TTC549 (cell line): ENCODE data around the gene CNPY3.
"Not testable (repeated sequence)": the region's sequence is repeated elsewhere in the genome, so short reads cannot be mapped to it uniquely, and the experiment has no call there.

Experiments used
- FAIRE-seq: peaks from 2 replicates; lab custom pipeline; 2012; peaks lifted over from hg19 to GRCh38; lab: Jason Lieb, UNC

The CNPY3 gene

GRCh38 chr6:42928986-42929820 is at the start of gene CNPY3:
CNPY3 (plus strand) TSS chr6:42929480; CDS start chr6:42929571, 91 bp downstream.
- FAIRE-seq, result peak; percentile 91

- not testable (repeated sequence) for FAIRE-seq
Measured at GRCh38 chr6:42880240-42880817, 49.0 kb upstream of the CNPY3 start.

GRCh38 chr6:42880871-42881270 is 48.4 kb upstream of the CNPY3 start:
- FAIRE-seq, result not testable (repeated sequence)

DNA sequence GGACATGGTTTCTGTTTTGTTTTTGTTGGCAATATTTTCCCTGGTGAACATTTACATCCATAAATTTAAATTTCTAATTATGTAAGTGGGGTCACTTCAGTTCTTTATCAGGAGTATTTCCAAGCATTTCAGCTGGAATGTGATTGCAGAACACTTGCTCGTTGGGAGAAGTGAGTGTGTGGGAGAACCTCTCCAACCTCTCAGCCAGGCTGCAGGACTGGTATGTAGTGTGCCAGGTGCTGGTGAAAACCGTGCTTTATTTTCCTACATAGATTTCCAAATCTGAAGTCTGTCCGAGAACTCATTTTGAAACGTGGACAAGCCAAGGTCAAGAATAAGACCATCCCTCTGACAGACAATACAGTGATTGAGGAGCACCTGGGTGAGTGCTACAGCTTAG is 43.6 kb upstream of the CNPY3 start:
- FAIRE-seq, result no peak

GRCh38 chr6:42888201-42888600 is 41.1 kb upstream of the CNPY3 start:
- FAIRE-seq, result not testable (repeated sequence)

- FAIRE-seq, result no peak
Measured at GRCh38 chr6:42889815-42890214, 39.5 kb upstream of the CNPY3 start.

DNA sequence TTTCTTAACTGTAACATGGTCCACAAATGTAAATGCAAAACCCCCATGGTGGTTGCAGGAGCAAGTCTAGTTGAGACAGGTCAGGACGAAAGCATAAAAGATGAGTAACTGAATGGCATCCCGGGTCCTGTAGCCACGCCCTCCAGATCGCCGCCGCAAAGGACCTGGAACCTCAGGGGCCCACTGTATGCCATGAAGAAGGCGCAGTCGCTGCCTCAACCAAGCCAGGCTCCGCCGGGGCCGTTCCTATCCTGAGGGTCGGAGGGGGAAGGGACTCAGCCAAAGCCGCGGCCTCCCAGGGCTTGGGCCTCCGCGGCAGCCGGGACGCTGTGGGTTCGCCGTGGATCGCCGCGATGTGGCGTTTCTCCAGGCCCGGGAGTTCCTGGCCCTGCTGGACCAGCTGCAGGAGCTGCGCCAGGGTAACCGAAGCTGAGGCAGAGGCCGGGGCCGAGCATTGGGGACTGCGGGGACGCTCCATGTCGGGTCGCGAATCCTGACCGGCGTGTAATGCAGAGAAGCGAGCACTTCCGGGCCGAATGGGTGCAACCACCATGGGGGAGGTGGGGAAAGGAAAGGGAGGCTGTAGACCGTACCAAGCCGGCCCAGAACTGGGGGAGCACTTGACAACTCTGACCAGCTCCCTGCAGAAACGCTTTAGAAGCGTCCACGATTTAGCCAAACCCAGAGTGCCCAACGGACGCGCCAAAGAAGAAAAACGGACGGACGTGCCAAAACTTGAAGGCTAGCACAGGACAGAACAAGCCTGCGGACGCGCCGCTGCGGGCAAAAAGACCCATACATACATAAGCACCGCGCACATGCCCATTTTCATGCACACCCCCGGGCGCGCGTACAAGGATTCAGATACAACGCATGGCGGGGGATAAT is 38.7 kb upstream of the CNPY3 start:
- FAIRE-seq, result no peak

DNA sequence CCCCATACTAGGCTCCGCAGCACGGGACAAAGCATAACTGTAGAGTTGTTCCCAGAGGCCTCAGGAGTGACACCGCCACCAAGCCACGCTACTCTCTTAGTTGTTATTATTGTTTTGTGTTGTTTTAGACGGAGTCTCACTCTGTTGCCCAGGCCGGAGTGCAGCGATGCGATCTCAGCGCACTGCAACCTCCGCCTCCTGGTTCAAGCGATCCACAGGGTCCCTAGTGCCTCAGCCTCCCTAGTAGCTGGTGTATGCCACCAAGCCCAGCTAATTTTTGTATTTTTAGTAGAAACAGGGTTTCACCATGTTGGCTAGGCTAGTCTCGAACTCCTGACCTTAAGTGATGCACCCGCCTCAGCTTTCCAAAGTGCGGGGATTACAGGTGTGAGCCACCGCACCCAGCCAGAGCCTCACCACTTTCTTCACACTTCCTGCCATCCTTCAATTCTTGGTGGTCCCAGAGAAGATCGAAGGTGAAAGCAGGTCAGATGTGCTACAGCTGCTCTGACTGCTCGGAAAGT is 38.0 kb upstream of the CNPY3 start:
- no peak for FAIRE-seq

GRCh38 chr6:42894041-42894828 is 35.0 kb upstream of the CNPY3 start:
- FAIRE-seq, result not testable (repeated sequence)

- FAIRE-seq, result no peak
Measured at GRCh38 chr6:42896178-42896719, 33.0 kb upstream of the CNPY3 start.

GRCh38 chr6:42898891-42899361 is 30.4 kb upstream of the CNPY3 start:
- FAIRE-seq, result peak; percentile 36

DNA sequence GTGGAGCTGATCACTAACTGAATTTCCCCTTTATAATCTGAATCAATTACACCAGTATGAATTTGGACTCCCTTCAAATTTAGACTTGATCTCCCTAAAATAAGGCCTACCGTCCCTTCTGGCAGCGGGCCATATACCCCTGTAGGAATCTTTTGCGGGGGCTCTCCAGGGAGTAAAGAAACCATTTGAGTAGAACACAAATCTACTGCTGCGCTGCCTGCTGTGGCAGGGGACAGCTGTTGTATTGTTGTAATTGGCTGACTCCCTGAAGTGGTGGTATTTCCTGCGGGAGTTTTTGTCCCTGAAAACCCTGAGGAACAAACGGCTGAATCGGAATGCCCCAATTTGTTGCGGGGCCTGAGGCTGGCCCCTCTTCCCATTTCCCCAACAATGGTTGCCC is 29.4 kb upstream of the CNPY3 start:
- FAIRE-seq, result no peak

- FAIRE-seq, result no peak
Measured at GRCh38 chr6:42901538-42901957, 27.7 kb upstream of the CNPY3 start.

DNA sequence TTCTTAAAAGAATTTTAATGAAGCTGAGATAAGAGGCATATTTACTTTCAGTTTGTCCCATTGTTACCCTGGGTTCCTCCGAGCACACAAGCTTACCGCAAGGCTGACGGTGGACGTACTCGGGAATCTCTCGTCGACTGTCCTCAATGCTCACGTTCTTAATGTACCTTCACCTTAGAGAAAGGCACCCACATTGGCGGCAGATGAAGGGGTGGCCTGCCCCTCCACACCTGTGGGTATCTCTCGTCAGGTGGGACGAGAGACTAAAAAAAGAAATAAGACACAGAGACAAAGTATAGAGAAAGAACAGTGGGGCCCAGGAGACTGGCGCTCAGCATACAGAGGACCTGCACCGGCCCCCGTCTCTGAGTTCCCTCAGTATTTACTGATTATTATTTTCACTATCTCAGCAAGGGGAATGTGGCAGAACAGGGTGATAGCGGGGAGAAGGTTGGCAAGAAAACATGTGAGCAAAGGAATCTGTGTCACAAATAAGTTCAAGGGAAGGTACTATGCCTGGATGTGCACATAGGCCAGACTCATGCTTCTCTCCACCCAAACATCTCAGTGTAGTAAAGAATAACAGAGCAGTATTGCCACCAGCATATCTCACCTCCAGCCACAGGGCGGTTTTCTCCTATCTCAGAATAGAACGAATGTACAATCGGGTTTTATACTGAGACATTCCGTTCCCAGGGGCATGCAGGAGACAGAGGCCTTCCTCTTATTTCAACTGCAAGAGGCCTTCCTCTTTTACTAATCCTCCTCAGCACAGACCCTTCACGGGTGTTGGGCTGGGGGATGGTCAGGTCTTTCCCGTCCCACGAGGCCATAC is 26.6 kb upstream of the CNPY3 start:
- FAIRE-seq, result not testable (repeated sequence)

- no peak for FAIRE-seq
Measured at GRCh38 chr6:42904467-42904866, 24.8 kb upstream of the CNPY3 start.

- no peak for FAIRE-seq
Measured at GRCh38 chr6:42907336-42907735, 21.9 kb upstream of the CNPY3 start.

- no peak for FAIRE-seq
Measured at GRCh38 chr6:42909835-42910234, 19.4 kb upstream of the CNPY3 start.

DNA sequence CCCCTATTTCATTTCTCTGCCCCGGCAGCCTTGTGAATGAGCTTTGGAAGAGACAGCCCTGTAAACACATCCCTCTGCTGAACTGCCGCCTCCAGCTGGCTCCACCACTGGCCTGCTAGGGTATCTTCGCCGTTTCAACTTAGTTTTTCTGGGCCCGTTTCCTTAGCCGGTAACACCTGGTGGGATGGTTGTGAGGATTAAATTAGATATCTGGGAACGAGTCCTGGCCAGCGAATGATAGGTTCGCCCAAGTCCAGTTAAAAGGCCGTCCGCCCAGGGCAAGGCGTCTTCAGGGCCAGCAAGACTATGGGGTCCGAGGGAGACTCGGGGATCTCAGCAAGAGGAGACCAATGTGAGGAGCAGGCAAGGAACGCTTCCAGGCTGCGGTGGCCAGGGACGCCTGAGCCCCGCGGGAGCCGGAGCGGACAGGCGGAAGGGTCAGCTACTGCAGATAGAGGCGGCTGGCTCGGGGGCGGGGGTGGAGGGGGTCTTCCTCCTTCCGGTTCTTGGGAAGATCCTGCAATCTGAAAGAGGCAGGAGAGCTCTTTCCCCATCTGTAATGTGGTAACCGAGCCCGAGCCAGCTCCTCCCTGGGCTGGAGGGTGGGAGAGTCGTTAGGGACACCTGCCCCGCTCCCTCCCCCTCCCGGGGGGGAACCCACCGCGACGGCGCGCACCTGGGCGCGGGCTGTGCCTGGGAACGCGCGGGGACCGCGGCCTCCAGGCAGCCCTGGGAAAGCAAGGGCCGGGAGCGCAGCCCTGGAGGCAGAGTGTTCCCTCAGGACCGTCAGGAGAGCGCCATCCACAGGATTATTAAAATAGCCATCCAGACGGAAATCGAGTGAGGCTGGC is 17.9 kb upstream of the CNPY3 start:
- no peak for FAIRE-seq

GRCh38 chr6:42914546-42914945 is 14.7 kb upstream of the CNPY3 start:
- no peak for FAIRE-seq
